SU-DHL-6 (cell line): Measurements from ENCODE around the gene RAPGEF3.

Experiments
- EZH2phosphoT487 ChIP-seq: fragments of 200-600 bp; sonication (generic), shearing (Covaris generic); conservative IDR thresholded peaks from 2 replicates; pipeline ENCODE4 v1.6.1; 2018; ENCODE audit warnings: mild to moderate bottlenecking, antibody characterized with exemption, low read length, moderate library complexity, mixed read lengths
- TF ChIP-seq, protein P1 (sequence below): fragments of 200-600 bp; sonication (generic); IDR thresholded peaks from one replicate; pipeline ENCODE4 v1.5.1; 2017; ENCODE audit warnings: antibody characterized with exemption, mild to moderate bottlenecking, low read length, moderate library complexity; ENCODE audit not compliant: insufficient read depth, poor library complexity, severe bottlenecking

DNA sequence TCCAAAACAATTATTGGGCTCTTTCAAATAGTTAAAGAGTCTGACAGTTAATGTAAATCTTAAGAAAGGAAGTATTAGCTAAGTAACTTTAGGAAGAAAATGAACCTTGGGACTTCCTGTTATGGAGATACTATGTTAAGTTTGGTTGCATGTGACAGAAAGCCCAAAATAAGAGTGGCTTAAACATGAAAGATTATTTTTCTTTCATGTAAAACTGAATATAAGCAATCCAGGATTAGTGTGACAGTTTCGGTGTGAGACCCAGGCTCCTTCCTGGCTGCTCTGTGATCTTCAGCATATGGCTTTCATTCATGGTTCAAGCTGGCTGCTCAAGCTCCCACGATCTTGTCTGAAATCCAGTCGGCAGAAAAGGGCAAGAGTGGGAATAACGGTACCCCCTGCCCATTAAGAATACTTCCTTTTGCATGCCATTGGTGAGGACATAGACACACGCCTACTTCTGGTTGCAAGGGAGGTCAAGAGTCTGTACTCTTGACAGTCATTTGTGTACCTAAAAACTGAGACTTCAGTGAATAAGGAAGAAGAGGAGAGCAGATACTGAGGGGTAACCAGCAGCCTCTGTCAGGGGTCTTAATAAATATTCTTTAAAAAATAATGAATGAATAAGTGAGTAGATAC lies 50.7 kb downstream of the RAPGEF3 start:
- TF ChIP-seq, protein P1, sequence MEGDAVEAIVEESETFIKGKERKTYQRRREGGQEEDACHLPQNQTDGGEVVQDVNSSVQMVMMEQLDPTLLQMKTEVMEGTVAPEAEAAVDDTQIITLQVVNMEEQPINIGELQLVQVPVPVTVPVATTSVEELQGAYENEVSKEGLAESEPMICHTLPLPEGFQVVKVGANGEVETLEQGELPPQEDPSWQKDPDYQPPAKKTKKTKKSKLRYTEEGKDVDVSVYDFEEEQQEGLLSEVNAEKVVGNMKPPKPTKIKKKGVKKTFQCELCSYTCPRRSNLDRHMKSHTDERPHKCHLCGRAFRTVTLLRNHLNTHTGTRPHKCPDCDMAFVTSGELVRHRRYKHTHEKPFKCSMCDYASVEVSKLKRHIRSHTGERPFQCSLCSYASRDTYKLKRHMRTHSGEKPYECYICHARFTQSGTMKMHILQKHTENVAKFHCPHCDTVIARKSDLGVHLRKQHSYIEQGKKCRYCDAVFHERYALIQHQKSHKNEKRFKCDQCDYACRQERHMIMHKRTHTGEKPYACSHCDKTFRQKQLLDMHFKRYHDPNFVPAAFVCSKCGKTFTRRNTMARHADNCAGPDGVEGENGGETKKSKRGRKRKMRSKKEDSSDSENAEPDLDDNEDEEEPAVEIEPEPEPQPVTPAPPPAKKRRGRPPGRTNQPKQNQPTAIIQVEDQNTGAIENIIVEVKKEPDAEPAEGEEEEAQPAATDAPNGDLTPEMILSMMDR: no peak
- no peak for TF ChIP-seq EZH2phosphoT487
